Psoas muscle (tissue), 8 donors: ENCODE data around the gene MICAL3. TPM values are rescaled to one million over a fixed set of nuclear protein-coding genes. Genes with fewer than 3 reads are reported as not detected.

Source experiments
- ATAC-seq, 4 donors: fragments of 200-7000 bp; cut with Tn5 transposase; one replicate each; pipeline ENCODE4 v1.9.1; 2020; ENCODE audit warnings: moderate library complexity in 3 of 4, mild to moderate bottlenecking in 2 of 4
- DNase-seq, 2 donors: peaks; one replicate each; pipeline ENCODE4 v3.0.0-alpha.2; 2020
- H3K27ac ChIP-seq: fragments of 200-600 bp; one replicate; pipeline ENCODE4 v1.8.0; 2022
- H3K27me3 ChIP-seq, 3 donors: fragments of 200-600 bp in 1 of 3; one replicate each; pipeline versions ENCODE4 v1.6.1 to v1.8.0; 2013 to 2022; ENCODE audit warnings: low read length in 2 of 3, mild to moderate bottlenecking in 2 of 3, moderate library complexity in 1 of 3; ENCODE audit not compliant: insufficient read depth in 3 of 3
- H3K36me3 ChIP-seq, 2 donors: fragments of 200-600 bp in 1 of 2; one replicate each; pipeline versions ENCODE4 v1.6.1 to v1.8.0; 2013 to 2022; ENCODE audit warnings: low read depth in 1 of 2, mild to moderate bottlenecking in 1 of 2, moderate library complexity in 1 of 2; ENCODE audit not compliant: insufficient read depth in 1 of 2
- H3K4me1 ChIP-seq: fragments of 200-600 bp; one replicate; pipeline ENCODE4 v1.8.0; 2022
- H3K4me3 ChIP-seq: fragments of 200-600 bp; one replicate; pipeline ENCODE4 v1.8.0; 2022; ENCODE audit warnings: mild to moderate bottlenecking
- H3K9me3 ChIP-seq: fragments of 200-600 bp; one replicate; pipeline ENCODE4 v1.8.0; 2022
- WGBS, 3 donors: extraction: QIAGEN DNeasy Blood & Tissue Kit; methylation state at CpG; one replicate each; pipeline versions ENCODE4 v1.1.6 to v1.1.7; 2013; 5-methylcytosine and 5-hydroxymethylcytosine counted together
- intact Hi-C, 2 donors: fragments of 100-400 bp; cut with DNase I; formaldehyde crosslinking; loops; one replicate each; pipeline versions ENCODE4 v1.11.0 to v1.14.2; 2022
- polyA plus RNA-seq, 3 donors: library from polyadenylated mRNA; stranded (reverse); fragments of 200-250 nt; gene quantifications; one replicate each; pipeline ENCODE4 v1.2.3, GENCODE V29; 2013
- total RNA-seq, 4 donors: library from RNA; stranded (reverse); fragmentation: NEBNext Ultra II Directional in 2 of 4; extraction: Animal tissue kit (Norgen Biotek cat#: 25700) in 2 of 4; gene quantifications; one replicate each; pipeline versions ENCODE4 v1.2.1 to v1.2.4, GENCODE V29; 2021 to 2023
- TF ChIP-seq, protein P1 (sequence below): fragments of 200-600 bp; IDR thresholded peaks from one replicate; pipeline ENCODE4 v1.8.0; 2022; ENCODE audit warnings: antibody characterized with exemption
- donor health status: healthy with polysubstance abuse.
- donor health status: DM: no; HTN: no; CAD: no; lungs with moderate emphysema.
- donor health status: Bipolar disorder and iron deficiency.
- donor health status: healthy.
- donor health status: DM: yes; HTN: yes; CAD: no.
- donor health status: DM: no; HTN: no; CAD: no.
- donor health status: DM: no; HTN: no; CAD: no.
- donor health status: DM: yes; HTN: yes; CAD: no.

The MICAL3 gene
- total and polyA plus RNA-seq, 7 donors: 2.1 to 38.3 (median 15.5) TPM

DNA sequence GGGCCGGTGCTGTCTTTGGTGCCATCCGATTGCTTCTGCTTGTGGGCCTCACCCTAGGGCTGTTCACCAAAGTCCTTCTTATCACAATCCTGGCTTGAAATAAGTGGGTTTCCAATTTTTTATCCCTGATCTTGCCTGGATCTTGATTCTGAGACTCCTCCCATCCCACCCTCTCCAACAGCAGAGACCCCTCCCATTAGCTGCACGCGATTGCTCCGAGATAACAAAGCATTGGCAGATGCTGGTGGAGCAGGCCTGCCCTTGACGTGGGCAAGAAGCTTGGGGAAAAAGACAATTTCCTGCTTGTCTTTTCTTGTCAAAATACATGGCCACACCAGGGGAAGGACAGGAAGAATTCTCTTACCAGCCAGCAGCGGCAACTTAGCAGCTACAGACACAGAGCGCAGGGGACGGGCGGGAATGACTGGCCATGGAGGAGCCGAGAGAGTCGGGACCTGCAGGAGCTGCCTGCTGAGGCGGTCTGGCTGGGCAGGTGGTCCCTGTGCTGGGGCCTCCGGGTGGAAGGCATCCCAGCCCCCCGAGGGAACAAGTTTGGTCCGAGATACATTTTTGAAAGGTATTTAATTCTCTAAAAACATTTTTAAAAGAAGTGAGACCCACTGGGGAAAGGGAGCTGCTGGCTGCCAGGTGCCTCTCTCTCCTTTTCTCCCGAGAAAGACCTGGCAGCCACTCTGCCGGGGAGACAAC lies 240.4 kb downstream of the MICAL3 start:
- H3K9me3 ChIP-seq: no peaks in the 10 kb centered on the region
- no peak overlapping the region for H3K4me3 ChIP-seq
- DNase-seq: peak in 1 of 2 donors; percentile 30
- H3K27ac ChIP-seq: no peak overlapping the region
- WGBS, 3 donors: 86 to 90% (median 88%) methylated on average over 17 to 18 of the region's 18 CpGs
- intact Hi-C loops: loop anchor here (2.0 to 5.0 kb wide), 2 partner anchors 41 to 42 kb away; no protein-coding TSS in a partner anchor
- TF ChIP-seq, protein P1, sequence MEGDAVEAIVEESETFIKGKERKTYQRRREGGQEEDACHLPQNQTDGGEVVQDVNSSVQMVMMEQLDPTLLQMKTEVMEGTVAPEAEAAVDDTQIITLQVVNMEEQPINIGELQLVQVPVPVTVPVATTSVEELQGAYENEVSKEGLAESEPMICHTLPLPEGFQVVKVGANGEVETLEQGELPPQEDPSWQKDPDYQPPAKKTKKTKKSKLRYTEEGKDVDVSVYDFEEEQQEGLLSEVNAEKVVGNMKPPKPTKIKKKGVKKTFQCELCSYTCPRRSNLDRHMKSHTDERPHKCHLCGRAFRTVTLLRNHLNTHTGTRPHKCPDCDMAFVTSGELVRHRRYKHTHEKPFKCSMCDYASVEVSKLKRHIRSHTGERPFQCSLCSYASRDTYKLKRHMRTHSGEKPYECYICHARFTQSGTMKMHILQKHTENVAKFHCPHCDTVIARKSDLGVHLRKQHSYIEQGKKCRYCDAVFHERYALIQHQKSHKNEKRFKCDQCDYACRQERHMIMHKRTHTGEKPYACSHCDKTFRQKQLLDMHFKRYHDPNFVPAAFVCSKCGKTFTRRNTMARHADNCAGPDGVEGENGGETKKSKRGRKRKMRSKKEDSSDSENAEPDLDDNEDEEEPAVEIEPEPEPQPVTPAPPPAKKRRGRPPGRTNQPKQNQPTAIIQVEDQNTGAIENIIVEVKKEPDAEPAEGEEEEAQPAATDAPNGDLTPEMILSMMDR: no peak
- no peak for ATAC-seq
- H3K27me3 ChIP-seq: no peaks in the 10 kb centered on the region
- peaks cover 28% of the 10 kb centered on the region for H3K4me1 ChIP-seq
- peaks cover 0 to 9% of the 10 kb centered on the region in 2 donors for H3K36me3 ChIP-seq

DNA sequence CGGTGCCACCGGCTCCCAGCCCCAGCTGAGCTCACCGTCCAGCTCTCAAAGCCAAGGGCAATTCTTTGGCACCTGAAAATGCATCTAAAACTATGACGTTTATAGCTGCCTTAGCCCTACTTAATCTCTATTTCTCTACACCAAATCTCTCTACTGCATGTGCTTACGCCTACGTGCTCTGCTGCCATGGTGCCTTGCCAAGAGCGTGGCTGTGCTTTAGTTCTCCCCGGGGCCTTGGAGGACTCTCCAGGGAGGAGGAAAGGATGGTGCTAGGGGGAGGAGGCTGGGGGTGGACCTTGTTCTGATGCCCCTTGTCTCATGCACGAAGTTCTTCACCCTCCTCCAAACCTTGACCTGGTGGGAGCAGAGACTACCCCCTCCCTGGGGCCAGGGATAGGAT lies 241.0 kb downstream of the MICAL3 start:
- peaks cover 28% of the 10 kb centered on the region for H3K4me1 ChIP-seq
- TF ChIP-seq, protein P1: no peak
- peaks cover 0 to 3% of the 10 kb centered on the region in 2 donors for H3K36me3 ChIP-seq
- 37 to 55% (median 47%) methylated on average over 8 to 9 of the region's 9 CpGs for WGBS, 3 donors
- no peak overlapping the region for H3K27ac ChIP-seq
- DNase-seq (no peak), ATAC-seq (no peak)
- H3K4me3 ChIP-seq: no peak overlapping the region
- no peaks in the 10 kb centered on the region for H3K9me3 ChIP-seq
- intact Hi-C loops: loop anchor here in 1 of 2 donors (5.0 kb wide), 1 partner anchor 41 kb away; no protein-coding TSS in a partner anchor
- H3K27me3 ChIP-seq: no peaks in the 10 kb centered on the region

DNA sequence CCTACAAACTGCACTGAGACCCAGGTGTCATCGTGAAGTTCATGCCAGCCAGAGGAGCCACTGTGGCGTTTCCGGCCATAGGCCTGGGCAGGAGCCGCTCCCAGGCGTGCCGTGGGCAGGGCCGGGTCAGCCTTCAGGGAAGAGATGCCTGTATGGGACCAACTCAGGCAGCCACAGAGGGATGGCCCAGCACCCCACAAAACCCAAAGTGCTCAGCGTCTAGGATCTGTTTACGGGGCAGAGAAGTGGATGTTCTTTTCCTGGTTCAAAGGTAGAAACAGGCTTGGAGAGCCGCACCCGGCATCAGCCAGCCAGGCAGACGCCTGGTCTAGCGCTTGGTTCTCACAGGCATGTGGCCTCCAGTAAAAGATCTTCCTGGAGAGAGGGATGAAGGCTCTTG lies 241.7 kb downstream of the MICAL3 start:
- DNase-seq (peak in 1 of 2 donors; percentile 21), ATAC-seq (no peak)
- intact Hi-C loops: loop anchor here in 1 of 2 donors (5.0 kb wide), 1 partner anchor 40 kb away; no protein-coding TSS in a partner anchor
- WGBS, 3 donors: 91 to 95% (median 92%) methylated on average over 13 of the region's 13 CpGs
- H3K4me1 ChIP-seq: peaks cover 26% of the 10 kb centered on the region
- no peak overlapping the region for H3K4me3 ChIP-seq
- no peaks in the 10 kb centered on the region for H3K36me3 ChIP-seq
- TF ChIP-seq, protein P1: no peak
- no peaks in the 10 kb centered on the region for H3K27me3 ChIP-seq
- no peaks in the 10 kb centered on the region for H3K9me3 ChIP-seq
- H3K27ac ChIP-seq: no peak overlapping the region

DNA sequence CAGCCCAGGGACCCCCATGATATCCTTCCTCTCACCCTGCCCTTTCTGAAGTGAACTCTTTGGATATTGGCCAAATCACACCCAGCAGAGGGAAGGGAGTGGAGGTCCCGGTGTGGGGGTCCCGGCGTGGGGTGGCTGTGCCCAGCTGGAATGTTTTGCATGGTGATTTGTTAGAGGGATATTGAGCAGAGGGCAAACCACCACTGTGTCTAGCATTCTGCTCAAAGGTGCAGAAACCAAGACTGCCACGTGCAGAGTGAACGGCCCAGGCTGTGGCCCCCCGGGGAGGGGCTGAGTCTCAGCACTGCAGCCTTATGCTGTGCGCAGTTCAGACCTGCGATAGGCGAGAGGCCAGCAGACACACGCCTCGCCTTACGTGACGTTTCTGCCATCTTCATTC lies 242.2 kb downstream of the MICAL3 start:
- no peak overlapping the region for H3K4me3 ChIP-seq
- H3K27me3 ChIP-seq: no peaks in the 10 kb centered on the region
- WGBS, 3 donors: 72 to 79% (median 73%) methylated on average over 13 of the region's 13 CpGs
- no peaks in the 10 kb centered on the region for H3K9me3 ChIP-seq
- intact Hi-C loops: loop anchor here in 1 of 2 donors (5.0 kb wide), 1 partner anchor 40 kb away; no protein-coding TSS in a partner anchor
- no peak overlapping the region for H3K27ac ChIP-seq
- no peak for ATAC-seq
- H3K36me3 ChIP-seq: no peaks in the 10 kb centered on the region
- DNase-seq: peak in 1 of 2 donors; percentile 34
- H3K4me1 ChIP-seq: peaks cover 22% of the 10 kb centered on the region
- TF ChIP-seq, protein P1: no peak
